H1 (cell line): ENCODE measurements around the gene ME1. TPM values are rescaled to one million over a fixed set of nuclear protein-coding genes. Genes with fewer than 3 reads are reported as not detected.

Experiments
- CTCF ChIA-PET: fragments of 300-600 bp; sonication (Branson Sonifier 250); formaldehyde crosslinking; loops from one replicate; lab custom pipeline; 2021; ENCODE audit not compliant: partially characterized antibody; lab: Charles Lee
- POLR2A ChIA-PET: fragments of 300-600 bp; sonication (Branson Sonifier 250); formaldehyde crosslinking; loops from one replicate; lab custom pipeline; 2021; ENCODE audit warnings: inconsistent platforms; ENCODE audit not compliant: partially characterized antibody; lab: Charles Lee
- DNase-seq, 2 experiments: peaks; one replicate each; pipeline versions ENCODE4 v3.0.0 to v3.0.0-alpha.2; 2010 to 2022; ENCODE audit warnings: low spot score in 2 of 2, low read depth in 1 of 2, mixed read lengths in 1 of 2
- FAIRE-seq: peaks from 2 replicates; lab custom pipeline; 2011; peaks lifted over from hg19 to GRCh38; lab: Jason Lieb, UNC
- H2AFZ ChIP-seq: 2 replicates; pipeline ENCODE4 v1.8.1; 2012; ENCODE audit warnings: low read length, inconsistent platforms
- H2AK5ac ChIP-seq: 2 replicates; pipeline ENCODE4 v1.6.1; 2013; ENCODE audit warnings: low read depth, low read length
- H2BK120ac ChIP-seq: replicated peaks from 2 replicates; pipeline ENCODE3; 2013; ENCODE audit warnings: low read depth, low read length, inconsistent platforms
- H2BK12ac ChIP-seq: 2 replicates; pipeline ENCODE4 v1.6.1; 2013; ENCODE audit warnings: low read depth, low read length
- H2BK15ac ChIP-seq: 2 replicates; pipeline ENCODE4 v1.6.1; 2013; ENCODE audit warnings: low read length
- H2BK20ac ChIP-seq: 2 replicates; pipeline ENCODE4 v1.6.1; 2013; ENCODE audit warnings: low read length
- H2BK5ac ChIP-seq: 2 replicates; pipeline ENCODE4 v1.6.1; 2013; ENCODE audit warnings: low read depth, low read length
- H3K14ac ChIP-seq: 2 replicates; pipeline ENCODE4 v1.6.1; 2013; ENCODE audit warnings: inconsistent platforms; ENCODE audit not compliant: insufficient read length
- H3K18ac ChIP-seq: 2 replicates; pipeline ENCODE4 v1.6.1; 2013; ENCODE audit warnings: low read length; ENCODE audit errors: extremely low read depth
- H3K23ac ChIP-seq: 2 replicates; pipeline ENCODE4 v1.6.1; 2013; ENCODE audit warnings: inconsistent platforms; ENCODE audit not compliant: insufficient read length
- H3K23me2 ChIP-seq: 2 replicates; pipeline ENCODE4 v1.6.1; 2013; ENCODE audit warnings: low read depth, low read length
- H3K27ac ChIP-seq: 2 replicates; pipeline ENCODE4 v1.6.1; 2011; ENCODE audit warnings: low read depth, low read length, inconsistent platforms
- H3K27me3 ChIP-seq, 4 experiments: replicated peaks in 1 of 4; 1 replicate in 1 of 4; 2 replicates in 3 of 4; pipeline versions ENCODE4 v1.6.1 to v1.8.1; 2011 to 2013; ENCODE audit warnings: low read length in 3 of 4, mild to moderate bottlenecking in 3 of 4, inconsistent platforms in 2 of 4, mixed read lengths in 2 of 4, moderate library complexity in 1 of 4; ENCODE audit not compliant: control insufficient read depth in 3 of 4, insufficient read depth in 3 of 4; ENCODE audit errors: extremely low read depth in 1 of 4
- H3K36me3 ChIP-seq, 4 experiments: 2 replicates each; pipeline versions ENCODE4 v1.6.1 to v1.8.1; 2011 to 2013; ENCODE audit warnings: mild to moderate bottlenecking in 4 of 4, low read length in 3 of 4, moderate library complexity in 2 of 4, control low read depth in 1 of 4, inconsistent platforms in 1 of 4; ENCODE audit not compliant: insufficient read depth in 4 of 4, control insufficient read depth in 2 of 4
- H3K4ac ChIP-seq: replicated peaks from 2 replicates; pipeline ENCODE3; 2013; ENCODE audit warnings: low read length, low read depth, mixed read lengths, inconsistent platforms; ENCODE audit not compliant: insufficient read length
- H3K4me1 ChIP-seq, 4 experiments: replicated peaks in 1 of 4; 1 replicate in 1 of 4; 2 replicates in 3 of 4; pipeline versions ENCODE4 v1.6.1 to v1.8.1; 2011 to 2013; ENCODE audit warnings: low read length in 3 of 4, inconsistent platforms in 2 of 4, mixed read lengths in 1 of 4; ENCODE audit not compliant: insufficient read depth in 4 of 4, control insufficient read depth in 3 of 4
- H3K4me2 ChIP-seq, 2 experiments: 2 replicates each; pipeline versions ENCODE4 v1.6.1 to v1.8.1; 2011 to 2013; ENCODE audit warnings: low read depth in 2 of 2, low read length in 2 of 2, control low read depth in 1 of 2, inconsistent platforms in 1 of 2, mild to moderate bottlenecking in 1 of 2; ENCODE audit not compliant: insufficient read depth in 1 of 2
- H3K4me3 ChIP-seq, 4 experiments: fragments of 200-600, 300-600 bp in 1 of 4; sonication (generic), shearing (Covaris generic), sonication (Bioruptor Twin) in 1 of 4; 2 replicates each; pipeline versions ENCODE4 v1.5.1 to v1.8.1; 2011 to 2016; ENCODE audit warnings: low read length in 4 of 4, low read depth in 3 of 4, control low read depth in 2 of 4, inconsistent platforms in 2 of 4, mild to moderate bottlenecking in 2 of 4, mixed read lengths in 1 of 4, moderate library complexity in 1 of 4; ENCODE audit not compliant: insufficient read depth in 2 of 4; ENCODE audit errors: extremely low read depth in 1 of 4
- H3K56ac ChIP-seq: replicated peaks from 2 replicates; pipeline ENCODE3; 2013; ENCODE audit warnings: low read depth, mild to moderate bottlenecking, mixed read lengths, low read length, inconsistent platforms; ENCODE audit not compliant: insufficient read length
- H3K79me1 ChIP-seq: 2 replicates; pipeline ENCODE4 v1.6.1; 2013; ENCODE audit warnings: low read depth, low read length, control low read depth
- H3K79me2 ChIP-seq, 2 experiments: 2 replicates each; pipeline versions ENCODE4 v1.6.1 to v1.8.1; 2012 to 2013; ENCODE audit warnings: low read length in 2 of 2, mild to moderate bottlenecking in 2 of 2, inconsistent platforms in 1 of 2; ENCODE audit not compliant: insufficient read depth in 2 of 2, control insufficient read depth in 1 of 2
- H3K9ac ChIP-seq, 4 experiments: replicated peaks in 1 of 4; 1 replicate in 1 of 4; 2 replicates in 3 of 4; pipeline versions ENCODE4 v1.6.1 to v1.8.1; 2011 to 2013; ENCODE audit warnings: low read depth in 3 of 4, low read length in 3 of 4, control low read depth in 2 of 4, mild to moderate bottlenecking in 2 of 4, moderate library complexity in 2 of 4, inconsistent platforms in 1 of 4; ENCODE audit errors: extremely low read depth in 1 of 4
- H3K9me3 ChIP-seq, 2 experiments: 2 replicates each; pipeline versions ENCODE4 v1.6.1 to v1.8.1; 2012 to 2013; ENCODE audit warnings: mild to moderate bottlenecking in 2 of 2, moderate library complexity in 2 of 2, control low read depth in 1 of 2, inconsistent platforms in 1 of 2, low read depth in 1 of 2, low read length in 1 of 2, mixed read lengths in 1 of 2; ENCODE audit not compliant: insufficient read depth in 2 of 2
- H4K20me1 ChIP-seq, 2 experiments: replicated peaks in 1 of 2; 2 replicates each; pipeline versions ENCODE3 to v1.8.1; 2011 to 2013; ENCODE audit warnings: inconsistent platforms in 2 of 2, low read length in 2 of 2, mild to moderate bottlenecking in 1 of 2; ENCODE audit not compliant: insufficient read depth in 2 of 2, control insufficient read depth in 1 of 2
- H4K5ac ChIP-seq: 2 replicates; pipeline ENCODE4 v1.6.1; 2013; ENCODE audit warnings: low read length, low read depth, mixed read lengths, inconsistent platforms; ENCODE audit not compliant: insufficient read length
- H4K8ac ChIP-seq: 2 replicates; pipeline ENCODE4 v1.8.0; 2013; ENCODE audit warnings: mild to moderate bottlenecking, moderate library complexity, low read length, inconsistent platforms; ENCODE audit not compliant: insufficient read depth; ENCODE audit errors: extremely low read depth
- H4K91ac ChIP-seq: replicated peaks from 2 replicates; pipeline ENCODE3; 2013; ENCODE audit warnings: low read length, mixed read lengths, inconsistent platforms; ENCODE audit not compliant: insufficient read length
- BACH1 ChIP-seq: IDR thresholded peaks from 2 replicates; pipeline ENCODE4 v1.6.1; 2012; ENCODE audit warnings: low read length, improper control_type of control experiment
- RAD21 ChIP-seq, 2 experiments: IDR thresholded peaks in 1 of 2; conservative IDR thresholded peaks in 1 of 2; 2 replicates each; pipeline ENCODE4 v1.6.1; 2011; ENCODE audit warnings: low read depth in 2 of 2, low read length in 2 of 2, improper control_type of control experiment in 1 of 2, inconsistent platforms in 1 of 2, mild to moderate bottlenecking in 1 of 2, moderate library complexity in 1 of 2
- WGBS, 2 experiments: shearing (Covaris generic) in 1 of 2; methylation state at CpG; one replicate each; pipeline versions ENCODE4 v1.1.6 to v1.1.7; 2013 to 2015; ENCODE audit warnings: low lambda C conversion rate in 2 of 2, mixed read lengths in 2 of 2, inconsistent platforms in 1 of 2, low coverage in 1 of 2, missing lambda C conversion rate in 1 of 2; ENCODE audit not compliant: insufficient replicate concordance in 2 of 2, insufficient coverage in 1 of 2, insufficient read length in 1 of 2; ENCODE audit errors: extremely low coverage in 1 of 2, missing lambda C conversion rate in 1 of 2; 5-methylcytosine and 5-hydroxymethylcytosine counted together
- polyA plus RNA-seq, 7 experiments: library from polyadenylated mRNA; depleted of rRNA in 3 of 7; stranded (reverse) in 5 of 7; unstranded in 2 of 7; fragments of >200 nt in 5 of 7; fragments of 200-250 nt in 2 of 7; gene quantifications; 1 replicate in 5 of 7; 2 replicates in 1 of 7; 4 replicates in 1 of 7; pipeline versions ENCODE4 v1.2.1 to v1.2.3, GENCODE V29; 2011 to 2013; ENCODE audit warnings: missing spikeins in 2 of 7, mixed read lengths in 2 of 7
- total RNA-seq: library from RNA; stranded (reverse); fragmentation: NEBNext Ultra II Directional; extraction: Animal tissue kit (Norgen Biotek cat#: 25700); gene quantifications from 2 replicates; pipeline ENCODE4 v1.2.1, GENCODE V29; 2021
- TF ChIP-seq, protein P1 (sequence below), 3 experiments: IDR thresholded peaks; 1 replicate in 2 of 3; 2 replicates in 1 of 3; pipeline versions ENCODE4 v1.5.1 to v1.6.1; 2011; ENCODE audit warnings: low read length in 3 of 3, mild to moderate bottlenecking in 3 of 3, inconsistent platforms in 2 of 3, low read depth in 1 of 3, moderate library complexity in 1 of 3; ENCODE audit not compliant: insufficient read depth in 1 of 3; ENCODE audit errors: control extremely low read depth in 1 of 3

ME1 gene
- total and polyA plus RNA-seq, 2 of the 8 experiments (the other 6 are each of a cell fraction or from before 2014, with no cell fraction given), result 1.3 to 3.9 TPM

DNA sequence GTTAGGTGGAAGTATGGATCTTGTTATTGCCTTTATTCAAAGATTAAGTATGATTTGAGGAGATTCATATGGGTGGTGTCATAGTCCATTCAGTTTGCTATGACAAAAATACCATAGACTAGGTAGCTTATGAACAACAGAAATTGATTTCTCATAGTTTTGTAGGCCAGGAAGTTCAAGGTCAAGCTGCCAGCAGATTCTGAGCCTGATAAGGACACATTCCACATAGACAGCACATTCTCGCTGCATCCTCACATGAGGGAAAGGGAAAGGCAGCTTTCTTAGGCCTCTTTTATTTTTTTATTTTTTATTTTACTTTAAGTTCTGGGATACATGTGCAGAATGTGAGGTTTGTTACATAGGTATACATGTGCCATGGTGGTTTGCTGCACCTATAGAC, 27.7 kb downstream of the ME1 start:
- Histone ChIP-seq H3K36me3 (no peaks in the 10 kb centered on the region), H2AK5ac (no peak overlapping the region), H3K4me3 (no peak overlapping the region), H3K9me3 (peaks cover 0 to 3% of the 10 kb centered on the region in 2 experiments; a peak in 1 of 4 replicates), H4K91ac (no peak overlapping the region), H3K4me1 (no peaks in the 10 kb centered on the region), H3K4me2 (no peak overlapping the region), H3K23ac (no peak overlapping the region), H3K23me2 (no peaks in the 10 kb centered on the region), H2BK120ac (no peak overlapping the region), H3K56ac (no peak overlapping the region), H2BK20ac (no peak overlapping the region), H2BK15ac (no peak overlapping the region), H3K27me3 (no peaks in the 10 kb centered on the region), H4K5ac (no peak overlapping the region), H2AFZ (no peak overlapping the region), H4K8ac (no peak overlapping the region), H3K4ac (no peak overlapping the region), H4K20me1 (no peaks in the 10 kb centered on the region), H3K79me1 (no peaks in the 10 kb centered on the region), H3K18ac (no peak overlapping the region), H3K9ac (no peak overlapping the region), H2BK5ac (no peak overlapping the region), H3K79me2 (no peaks in the 10 kb centered on the region), H3K14ac (no peak overlapping the region), H2BK12ac (no peak overlapping the region), H3K27ac (no peak overlapping the region)
- TF ChIP-seq, protein P1, sequence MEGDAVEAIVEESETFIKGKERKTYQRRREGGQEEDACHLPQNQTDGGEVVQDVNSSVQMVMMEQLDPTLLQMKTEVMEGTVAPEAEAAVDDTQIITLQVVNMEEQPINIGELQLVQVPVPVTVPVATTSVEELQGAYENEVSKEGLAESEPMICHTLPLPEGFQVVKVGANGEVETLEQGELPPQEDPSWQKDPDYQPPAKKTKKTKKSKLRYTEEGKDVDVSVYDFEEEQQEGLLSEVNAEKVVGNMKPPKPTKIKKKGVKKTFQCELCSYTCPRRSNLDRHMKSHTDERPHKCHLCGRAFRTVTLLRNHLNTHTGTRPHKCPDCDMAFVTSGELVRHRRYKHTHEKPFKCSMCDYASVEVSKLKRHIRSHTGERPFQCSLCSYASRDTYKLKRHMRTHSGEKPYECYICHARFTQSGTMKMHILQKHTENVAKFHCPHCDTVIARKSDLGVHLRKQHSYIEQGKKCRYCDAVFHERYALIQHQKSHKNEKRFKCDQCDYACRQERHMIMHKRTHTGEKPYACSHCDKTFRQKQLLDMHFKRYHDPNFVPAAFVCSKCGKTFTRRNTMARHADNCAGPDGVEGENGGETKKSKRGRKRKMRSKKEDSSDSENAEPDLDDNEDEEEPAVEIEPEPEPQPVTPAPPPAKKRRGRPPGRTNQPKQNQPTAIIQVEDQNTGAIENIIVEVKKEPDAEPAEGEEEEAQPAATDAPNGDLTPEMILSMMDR (IDR thresholded peaks at IDR 0.05; ENCODE audit: control extremely low read depth in 1 of 3, insufficient read depth in 1 of 3, low read depth in 1 of 3, low read length in 3 of 3), result no peak
- no peak for TF ChIP-seq BACH1
- no peak for TF ChIP-seq RAD21 (IDR thresholded peaks at IDR 0.05 in 1 of 2, conservative IDR thresholded peaks at IDR 0.05 in 1 of 2; ENCODE audit: low read depth in 2 of 2, low read length in 2 of 2)
- no peak for DNase-seq
- ChIA-PET CTCF (interaction anchor here (0.6 to 1.7 kb wide), 4 partner anchors 11 to 181 kb away, joined by 3 to 6 read pairs (median 4); no protein-coding TSS in a partner anchor), POLR2A (no interaction called here)
- WGBS, 2 experiments, result 87% methylated on average over 1 of the region's 1 CpG; no CpG with 5 or more reads in 1 of the 2 experiments
- FAIRE-seq, result no peak
